GM19324 (cell line): Measurements from ENCODE around the gene D2HGDH.
"Not testable (repeated sequence)": the region's sequence is repeated elsewhere in the genome, so short reads cannot be mapped to it uniquely, and the experiment has no call there.

Source experiments
- ATAC-seq: cut with Tn5 transposase; IDR thresholded peaks from one replicate; pipeline ENCODE4 v1.9.1; 2021; ENCODE audit warnings: mild to moderate bottlenecking, moderate library complexity; ENCODE audit not compliant: unreplicated experiment, low FRiP score

D2HGDH gene

DNA sequence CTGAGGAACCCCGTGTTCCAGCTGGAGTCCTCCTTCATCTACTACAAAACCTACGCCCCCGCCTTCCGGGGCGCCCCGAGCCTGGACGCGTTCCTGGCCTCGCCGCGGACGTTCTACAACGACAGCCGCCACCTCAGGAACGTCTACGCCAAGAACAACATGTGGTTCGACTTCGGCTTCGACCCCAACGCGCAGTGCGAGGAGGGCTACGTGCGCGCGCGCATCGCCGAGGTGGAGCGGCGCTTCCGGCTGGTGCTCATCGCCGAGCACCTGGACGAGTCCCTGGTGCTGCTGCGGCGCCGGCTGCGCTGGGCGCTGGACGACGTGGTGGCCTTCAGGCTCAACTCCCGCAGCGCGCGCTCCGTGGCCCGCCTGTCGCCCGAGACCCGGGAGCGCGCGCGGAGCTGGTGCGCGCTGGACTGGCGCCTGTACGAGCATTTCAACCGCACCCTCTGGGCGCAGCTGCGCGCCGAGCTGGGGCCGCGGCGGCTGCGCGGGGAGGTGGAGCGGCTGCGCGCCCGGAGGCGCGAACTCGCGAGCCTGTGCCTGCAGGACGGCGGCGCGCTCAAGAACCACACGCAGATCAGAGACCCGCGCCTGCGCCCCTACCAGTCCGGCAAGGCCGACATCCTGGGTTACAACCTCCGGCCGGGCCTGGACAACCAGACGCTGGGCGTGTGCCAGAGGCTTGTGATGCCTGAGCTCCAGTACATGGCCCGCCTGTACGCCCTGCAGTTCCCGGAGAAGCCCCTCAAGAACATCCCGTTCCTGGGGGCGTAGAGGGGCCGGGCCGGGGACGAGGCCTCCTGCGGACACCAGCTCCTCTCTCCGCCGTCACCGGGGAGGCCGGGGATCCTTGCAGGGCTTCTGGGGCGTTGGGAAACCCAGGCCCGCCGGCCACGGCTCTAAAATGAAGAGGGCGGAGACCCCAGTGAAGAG, 69.2 kb downstream of the D2HGDH start:
- ATAC-seq = no peak

DNA sequence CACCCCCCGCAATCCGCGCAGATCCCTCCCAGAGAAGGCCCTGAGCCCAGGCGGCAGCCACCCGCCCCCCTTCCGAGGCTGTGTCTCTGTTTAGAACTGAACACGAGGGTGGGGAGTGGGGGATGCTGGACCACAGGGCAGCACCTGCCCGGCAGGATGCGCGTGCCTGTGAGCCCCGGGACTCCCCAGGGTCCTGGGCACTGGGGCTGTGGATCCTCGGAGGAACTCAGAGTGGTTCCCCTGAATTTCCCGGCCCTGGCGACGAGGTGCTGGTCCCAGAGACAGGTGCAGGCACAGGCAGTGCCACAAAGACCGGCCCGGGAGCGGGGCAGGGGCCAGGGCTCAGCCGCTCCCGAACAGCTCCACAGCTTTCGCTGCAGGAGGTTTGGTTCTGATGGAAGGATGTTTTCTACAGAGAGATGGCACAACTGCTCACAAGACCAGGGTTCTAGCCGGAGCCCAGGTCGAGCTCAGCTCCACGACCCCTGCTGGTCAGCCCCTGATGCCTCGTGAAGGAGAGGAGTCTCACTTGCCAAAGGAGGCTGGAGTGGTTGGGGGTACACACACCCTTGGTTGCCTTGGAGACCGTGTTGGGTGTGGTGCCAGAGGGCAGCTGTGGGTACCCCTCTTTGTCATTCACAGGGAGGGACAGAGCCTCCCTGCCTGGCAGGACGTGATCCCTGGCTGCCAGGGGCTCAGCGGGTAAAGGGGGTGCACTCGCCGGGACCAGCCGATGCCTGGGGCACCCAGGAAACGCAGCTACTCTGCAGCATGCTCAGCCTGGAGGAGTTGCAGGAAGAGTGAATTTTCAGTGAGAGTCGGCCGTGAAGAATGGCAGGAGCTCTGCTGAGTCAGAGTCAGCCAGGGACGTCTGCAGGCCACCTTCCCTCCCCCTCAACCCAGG, 70.1 kb downstream of the D2HGDH start:
- ATAC-seq = no peak

DNA sequence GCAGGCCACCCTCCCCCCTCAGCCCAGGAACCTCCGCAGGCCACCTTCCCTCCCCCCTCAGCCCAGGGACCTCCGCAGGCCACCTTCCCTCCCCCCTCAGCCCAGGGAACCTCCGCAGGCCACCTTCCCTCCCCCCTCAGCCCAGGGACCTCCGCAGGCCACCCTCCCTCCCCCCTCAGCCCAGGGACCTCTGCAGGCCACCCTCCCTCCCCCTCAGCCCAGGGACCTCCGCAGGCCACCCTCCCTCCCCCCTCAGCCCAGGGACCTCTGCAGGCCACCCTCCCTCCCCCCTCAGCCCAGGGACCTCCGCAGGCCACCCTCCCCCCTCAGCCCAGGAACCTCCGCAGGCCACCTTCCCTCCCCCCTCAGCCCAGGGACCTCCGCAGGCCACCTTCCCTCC, 71.8 kb downstream of the D2HGDH start:
- ATAC-seq = not testable (repeated sequence)

DNA sequence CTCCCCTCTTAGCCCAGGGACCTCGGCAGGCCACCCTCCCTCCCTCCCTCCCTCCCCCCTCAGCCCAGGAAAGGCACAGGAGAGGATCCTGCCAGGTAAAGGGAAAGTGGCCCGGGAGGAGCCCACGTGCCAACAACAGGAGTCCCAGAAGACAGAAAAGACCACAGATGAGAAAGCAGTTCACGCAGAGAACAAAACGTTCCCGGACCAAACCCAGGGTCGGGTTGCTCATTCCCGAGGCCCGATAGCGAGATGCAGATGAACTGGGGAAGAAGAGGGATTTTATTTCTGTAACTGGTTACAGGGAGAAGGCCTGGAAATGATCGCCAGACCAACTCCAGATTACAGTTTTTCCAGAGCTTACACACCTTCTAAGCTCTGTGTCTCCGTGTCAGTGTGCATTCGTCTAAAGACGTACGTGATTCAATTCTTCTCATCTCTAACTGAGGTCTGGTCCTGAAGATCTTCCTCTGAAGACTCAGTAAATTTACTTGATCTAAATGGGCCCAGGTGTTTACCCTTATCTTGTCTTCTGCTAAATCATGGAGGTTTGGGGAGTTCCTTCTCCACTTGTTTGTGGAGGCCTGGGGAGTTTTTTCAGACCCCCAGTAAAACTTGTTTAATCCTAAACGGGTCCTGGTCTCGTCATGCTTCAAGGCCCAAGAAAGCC, 73.8 kb downstream of the D2HGDH start:
- ATAC-seq = no peak

DNA sequence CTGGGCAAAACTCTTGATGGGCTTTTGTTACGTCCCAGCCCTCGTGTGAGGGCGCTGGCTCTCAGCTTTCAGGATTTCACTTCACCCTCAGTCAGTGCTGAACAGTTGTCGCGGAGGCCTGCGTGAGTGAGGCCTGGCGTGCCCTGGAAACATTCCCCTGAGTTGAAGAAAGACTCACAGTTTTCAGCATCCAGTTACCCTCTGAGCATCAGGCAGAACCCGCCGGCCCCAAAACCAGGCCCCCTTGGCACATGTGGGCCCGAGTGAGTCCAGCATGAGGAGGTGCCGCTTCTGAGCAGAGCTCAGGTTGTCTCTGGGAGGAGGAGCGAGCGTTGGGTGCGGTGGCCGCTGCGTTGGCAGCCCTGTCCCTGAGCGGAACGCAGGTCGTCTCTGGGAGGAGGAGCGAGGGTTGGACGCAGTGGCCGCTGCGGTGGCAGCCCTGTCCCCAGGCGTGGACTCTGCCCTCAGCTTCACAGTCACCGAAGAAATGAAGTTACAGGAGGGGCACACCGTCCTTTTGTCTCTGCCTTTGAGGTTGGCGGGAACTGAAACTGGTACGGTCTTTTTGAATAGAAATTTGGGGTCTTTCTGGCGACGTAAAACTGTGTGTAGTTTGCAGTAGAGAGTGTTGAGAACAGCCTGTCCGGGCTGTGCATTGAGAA, 74.4 kb downstream of the D2HGDH start, which contains the start of gene NEU4:
Gene NEU4, plus strand, starts transcription at position 473 of the 662 bp plus-strand sequence. CDS start 5,292 bp downstream, outside the sequence.
- ATAC-seq = no peak

DNA sequence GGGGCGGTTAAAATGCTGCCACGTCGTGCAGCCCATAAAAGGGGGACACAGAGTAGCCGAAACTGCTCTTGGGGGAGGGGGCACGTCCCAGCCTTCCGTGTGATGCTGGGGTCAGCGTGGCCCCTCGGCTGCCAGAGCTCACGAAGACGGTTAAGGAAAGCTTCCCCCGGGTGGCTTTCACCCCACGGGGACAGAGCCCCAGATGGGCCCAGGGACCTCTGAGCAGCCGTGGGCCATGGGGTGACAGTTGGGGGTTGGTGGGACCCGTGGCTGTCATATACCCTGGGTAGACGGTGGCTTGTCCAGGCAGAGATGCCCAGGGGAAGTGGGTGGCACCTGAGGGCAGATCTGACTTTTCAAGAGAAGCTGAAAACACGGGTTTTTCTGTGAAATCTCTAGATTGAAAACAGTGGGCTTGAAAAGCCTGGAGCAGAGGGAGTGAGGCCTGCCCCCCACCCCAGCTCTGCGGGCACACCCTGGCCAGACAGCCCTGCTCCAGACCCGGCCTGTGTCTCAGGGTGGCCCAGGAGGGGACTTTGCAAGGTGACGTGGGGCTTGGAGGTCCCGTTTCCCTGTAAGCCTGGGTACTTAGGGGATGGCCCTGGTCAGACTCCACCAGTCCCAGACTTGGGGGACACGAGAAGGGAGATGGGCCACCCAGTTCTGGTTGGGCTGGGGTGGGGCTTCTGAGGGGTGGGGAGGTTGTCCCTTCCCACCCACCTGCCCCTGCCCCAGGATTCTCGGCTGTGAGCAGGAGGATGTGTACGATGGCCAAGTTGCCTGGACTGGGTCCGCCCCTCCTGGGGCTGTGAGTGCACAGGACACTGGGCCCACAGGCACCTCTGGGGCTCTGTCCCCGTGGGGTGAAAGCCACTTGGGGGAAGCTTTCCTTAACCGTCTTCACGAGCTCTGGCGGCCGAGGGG, 75.2 kb downstream of the D2HGDH start:
- ATAC-seq = no peak

DNA sequence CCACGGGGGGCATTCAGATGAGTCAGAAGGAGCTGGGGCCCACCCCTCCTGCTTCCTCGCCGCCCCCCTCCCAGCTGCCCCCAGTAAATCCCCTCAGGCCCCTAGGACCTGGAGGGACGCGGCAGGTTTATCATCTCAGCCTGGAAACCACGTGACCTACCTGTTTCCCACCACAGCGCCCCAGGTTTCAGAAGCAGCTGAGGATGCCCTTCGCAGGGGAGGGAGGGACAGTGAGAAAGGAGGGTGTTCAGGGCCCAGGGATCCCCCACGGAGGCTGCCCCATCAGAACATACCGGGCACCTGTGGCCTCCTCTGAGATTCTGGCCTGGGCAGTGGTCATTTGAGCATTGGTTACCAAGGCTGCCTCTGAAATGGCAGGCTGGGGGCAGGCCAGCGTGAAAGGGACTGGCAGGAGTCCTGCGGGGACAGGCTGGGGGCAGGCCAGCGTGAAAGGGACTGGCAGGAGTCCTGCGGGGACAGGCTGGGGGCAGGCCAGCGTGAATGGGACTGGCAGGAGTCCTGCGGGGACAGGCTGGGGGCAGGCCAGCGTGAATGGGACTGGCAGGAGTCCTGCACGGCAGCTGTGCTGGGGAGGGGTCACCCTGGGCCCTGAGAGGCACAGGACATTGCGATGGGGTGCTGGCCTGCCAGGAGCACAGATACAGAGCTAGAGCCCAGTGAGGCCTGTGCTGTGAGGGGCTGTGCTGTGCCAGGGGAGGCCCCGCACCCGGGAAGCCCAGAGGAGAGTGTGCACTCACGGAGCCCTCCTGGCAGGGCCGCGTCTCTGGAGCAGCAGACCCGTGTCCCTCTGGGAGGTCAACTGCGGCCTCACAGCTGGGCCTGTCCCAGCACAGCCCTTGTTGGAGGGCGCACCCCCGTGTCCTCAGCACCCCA, 76.1 kb downstream of the D2HGDH start:
- no peak for ATAC-seq

DNA sequence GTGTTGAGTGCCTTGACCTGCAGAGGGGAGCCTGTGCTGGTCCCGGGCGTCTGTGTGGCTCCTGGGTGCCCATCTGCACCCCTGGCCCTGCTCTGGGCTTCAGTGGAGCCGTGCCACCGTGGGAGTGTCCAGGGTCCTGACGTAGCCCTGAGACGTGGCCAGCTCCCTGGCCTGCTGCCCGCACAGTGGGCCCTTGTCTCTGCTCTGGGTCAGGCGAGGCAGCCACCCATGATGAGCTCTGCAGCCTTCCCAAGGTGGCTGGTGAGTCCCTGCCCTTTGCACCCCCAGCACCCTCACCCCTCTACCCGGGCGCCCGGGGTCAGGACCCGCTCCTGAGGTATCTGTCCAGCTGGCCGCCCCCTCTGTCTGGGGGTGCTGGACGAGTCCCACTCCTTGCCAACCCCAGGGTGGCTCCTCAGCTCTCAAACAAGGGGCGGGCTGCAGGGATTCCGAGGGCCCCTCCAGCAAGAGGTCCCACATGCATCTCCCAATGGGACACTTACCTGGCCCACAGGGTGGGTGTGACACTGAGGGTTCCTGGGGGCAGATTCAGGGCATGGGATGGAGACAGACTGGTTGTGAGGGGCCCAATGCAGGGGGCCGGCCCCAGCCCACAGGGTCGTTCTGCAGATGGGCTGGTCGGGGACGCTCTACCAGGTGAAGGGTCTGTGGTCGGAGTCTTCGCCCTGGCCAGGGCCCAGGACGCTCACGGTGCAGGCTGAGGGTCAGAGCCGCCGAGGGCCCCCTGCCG, 76.9 kb downstream of the D2HGDH start:
- no peak for ATAC-seq

DNA sequence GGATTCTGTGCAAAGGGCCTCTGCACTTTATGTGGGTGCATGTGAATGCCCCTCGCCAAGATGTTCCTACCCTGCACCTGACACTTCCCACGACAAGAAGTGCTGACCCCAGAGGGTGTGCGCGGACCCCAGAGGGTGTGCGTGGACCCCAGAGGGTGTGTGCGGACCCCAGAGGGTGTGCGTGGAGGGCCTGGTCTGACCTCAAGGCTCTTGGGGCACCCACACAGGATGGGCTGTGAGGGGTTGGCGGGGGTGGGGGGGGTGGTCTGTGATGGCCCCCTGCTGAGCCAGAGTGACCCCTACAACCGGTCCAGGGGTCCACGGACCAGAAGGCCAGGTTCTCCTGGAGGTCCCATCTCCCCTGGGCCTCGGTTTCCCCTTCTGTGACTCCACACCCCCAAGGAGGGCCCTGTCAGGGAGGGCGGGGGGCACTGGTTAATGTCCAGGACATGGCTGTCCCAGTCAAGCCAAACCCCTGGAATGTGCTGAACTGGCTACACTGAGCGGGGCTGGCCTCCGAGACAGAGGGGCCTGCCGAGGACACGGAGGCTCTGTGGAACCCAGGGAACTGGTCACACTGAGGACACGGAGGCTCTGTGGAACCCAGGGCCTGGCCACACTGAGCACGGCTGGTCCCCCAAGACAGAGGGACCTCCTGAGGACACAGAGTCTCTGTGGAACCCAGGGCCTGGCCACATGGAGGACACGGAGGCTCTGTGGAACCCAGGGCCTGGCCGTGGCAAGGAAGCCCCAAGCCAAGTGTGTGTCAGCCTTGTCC, 77.7 kb downstream of the D2HGDH start:
- ATAC-seq = no peak

DNA sequence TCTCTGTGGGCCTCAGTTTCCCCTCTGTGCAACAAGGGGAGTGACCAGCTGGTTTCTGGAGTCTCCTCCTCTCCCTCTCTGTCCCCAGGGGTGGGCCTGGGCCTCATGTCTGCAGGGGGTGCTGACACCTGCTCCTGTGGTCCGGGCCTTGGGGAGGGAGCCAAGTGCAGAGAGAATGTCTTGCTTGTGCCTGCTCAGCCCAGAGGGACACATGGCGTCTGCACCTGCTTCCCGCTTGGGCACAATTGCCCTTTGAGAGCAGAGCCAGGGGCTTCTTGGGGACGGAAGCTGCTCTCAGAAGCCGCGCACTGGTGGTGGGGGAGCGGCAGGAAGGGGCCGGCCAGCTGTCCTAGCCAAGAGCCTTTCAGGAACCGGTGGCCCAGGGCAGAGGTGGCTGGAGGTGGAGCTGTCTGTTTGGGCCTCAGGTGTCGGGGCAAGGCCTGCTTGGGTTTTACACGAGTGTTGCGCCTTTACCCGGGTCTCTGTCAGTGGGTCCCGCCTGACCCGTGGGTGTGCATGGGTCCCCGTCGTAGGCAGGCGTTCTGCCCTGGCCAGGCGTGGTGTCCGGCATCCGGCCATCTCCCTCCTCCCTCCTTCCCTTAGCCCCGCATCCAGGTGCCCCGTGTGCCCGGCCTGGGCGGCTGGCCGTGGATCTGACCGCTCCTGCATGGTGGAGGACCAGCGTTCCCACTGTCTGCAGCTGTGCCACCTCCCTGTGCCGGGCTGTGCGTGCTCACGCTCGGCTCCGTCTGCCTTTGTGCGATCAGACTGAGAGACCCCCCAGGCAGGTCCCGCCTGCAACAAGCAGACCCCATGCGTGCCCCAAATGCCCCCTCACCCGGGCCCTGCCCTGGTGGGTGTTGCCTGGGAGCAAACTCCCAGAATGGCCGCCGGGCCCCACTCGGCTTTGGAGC, 78.6 kb downstream of the D2HGDH start:
- ATAC-seq = no peak

DNA sequence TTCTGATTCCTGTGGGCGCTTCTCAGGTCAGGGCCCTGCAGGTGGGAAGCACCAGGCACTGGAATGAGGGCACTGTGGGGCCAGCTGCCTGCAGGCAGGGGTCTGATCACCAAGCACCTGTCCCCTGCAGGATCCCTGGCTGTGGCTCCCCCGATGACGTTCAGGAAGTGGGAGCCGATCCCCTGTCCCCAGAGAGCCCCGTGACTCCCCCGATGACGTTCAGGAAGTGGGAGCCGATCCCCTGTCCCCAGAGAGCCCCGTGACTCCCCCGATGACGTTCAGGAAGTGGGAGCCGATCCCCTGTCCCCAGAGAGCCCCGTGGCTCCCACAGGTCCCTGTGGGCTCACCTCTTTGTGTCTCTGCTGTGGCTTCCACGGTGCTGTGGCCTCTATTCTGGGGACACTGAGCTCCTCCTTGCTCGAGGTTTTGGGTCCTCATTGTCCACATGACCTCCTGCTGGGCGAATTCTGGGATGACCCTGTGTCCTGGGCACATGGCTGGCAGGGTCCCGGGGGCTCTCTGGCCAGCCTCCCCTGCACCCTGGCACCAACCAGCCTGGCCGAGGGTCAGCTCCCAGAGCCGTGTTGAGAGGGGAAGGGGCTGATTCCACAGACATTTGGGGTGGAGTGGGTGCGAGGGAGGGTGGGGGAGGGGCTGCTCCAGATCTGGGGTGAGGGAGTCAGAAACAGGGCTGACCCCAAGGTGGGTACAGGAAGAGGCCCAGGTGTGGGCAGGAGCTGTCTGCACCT, 79.4 kb downstream of the D2HGDH start:
- ATAC-seq = no peak

DNA sequence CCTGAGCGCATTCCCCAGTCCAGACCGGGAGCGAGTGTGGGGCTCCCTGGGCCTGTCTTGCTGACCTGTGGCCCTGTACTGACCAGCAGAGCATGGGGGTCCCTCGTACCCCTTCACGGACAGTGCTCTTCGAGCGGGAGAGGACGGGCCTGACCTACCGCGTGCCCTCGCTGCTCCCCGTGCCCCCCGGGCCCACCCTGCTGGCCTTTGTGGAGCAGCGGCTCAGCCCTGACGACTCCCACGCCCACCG, 79.9 kb downstream of the D2HGDH start:
- no peak for ATAC-seq

DNA sequence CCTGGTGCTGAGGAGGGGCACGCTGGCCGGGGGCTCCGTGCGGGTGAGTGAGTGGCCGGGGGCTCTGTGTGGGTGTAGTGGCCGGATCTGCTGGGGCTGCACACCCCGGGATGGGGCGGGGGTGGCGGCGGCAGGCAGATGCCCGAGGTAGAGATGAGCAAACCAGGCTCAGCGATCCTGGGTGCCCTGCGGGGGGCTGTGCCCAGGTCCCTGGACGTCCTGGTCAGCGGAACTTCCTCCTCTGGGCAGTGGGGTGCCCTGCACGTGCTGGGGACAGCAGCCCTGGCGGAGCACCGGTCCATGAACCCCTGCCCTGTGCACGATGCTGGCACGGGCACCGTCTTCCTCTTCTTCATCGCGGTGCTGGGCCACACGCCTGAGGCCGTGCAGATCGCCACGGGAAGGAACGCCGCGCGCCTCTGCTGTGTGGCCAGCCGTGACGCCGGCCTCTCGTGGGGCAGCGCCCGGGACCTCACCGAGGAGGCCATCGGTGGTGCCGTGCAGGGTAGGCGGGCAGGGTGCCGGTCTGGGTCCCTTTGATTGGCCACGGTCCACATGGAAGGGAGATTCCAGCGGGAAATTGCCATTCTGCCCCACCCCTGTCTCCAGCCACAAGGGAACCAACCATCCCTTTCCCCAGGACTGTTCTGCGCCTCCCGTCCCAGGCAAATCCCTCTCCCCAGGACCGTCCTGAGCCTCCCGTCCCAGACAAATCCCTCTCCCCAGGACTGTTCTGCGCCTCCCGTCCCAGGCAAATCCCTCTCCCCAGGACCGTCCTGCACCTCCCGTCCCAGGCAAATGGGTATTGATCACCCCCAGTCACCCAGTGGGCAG, 80.4 kb downstream of the D2HGDH start:
- no peak for ATAC-seq
